ENCODE measurements around the gene C4BPB.

The C4BPB gene

GRCh38 chr1:207078578-207079132 lies 10.0 kb upstream of the C4BPB start:
- Histone ChIP-seq H3K4me3 (ENCODE audit: severe bottlenecking) (no peak overlapping the region), H3K9me3 (ENCODE audit: severe bottlenecking) (no peaks in the 10 kb centered on the region), H3K27ac (ENCODE audit: poor library complexity, severe bottlenecking) (no peak overlapping the region), H3K4me1 (ENCODE audit: insufficient read depth, poor library complexity, severe bottlenecking) (peaks cover 11% of the 10 kb centered on the region), H3K27me3 (ENCODE audit: insufficient read depth, poor library complexity, severe bottlenecking) (no peaks in the 10 kb centered on the region), H3K36me3 (ENCODE audit: low read depth) (peaks cover 8% of the 10 kb centered on the region; the same call in 1 of the 2 replicates)
- ATAC-seq (ENCODE audit: low read depth) = no peak
- no peak for TF ChIP-seq CTCF (IDR thresholded peaks at IDR 0.05; ENCODE audit: poor library complexity, severe bottlenecking)
- DNase-seq (ENCODE audit: low spot score) = no peak

GRCh38 chr1:207079706-207080241 lies 8.9 kb upstream of the C4BPB start:
- H3K27ac ChIP-seq (ENCODE audit: poor library complexity, severe bottlenecking) = no peak overlapping the region
- H3K4me3 ChIP-seq (ENCODE audit: severe bottlenecking) = no peak overlapping the region
- ATAC-seq (ENCODE audit: low read depth) (no peak), DNase-seq (ENCODE audit: low spot score) (no peak)
- H3K27me3 ChIP-seq (ENCODE audit: insufficient read depth, poor library complexity, severe bottlenecking) = no peaks in the 10 kb centered on the region
- peaks cover 8% of the 10 kb centered on the region; the same call in 1 of the 2 replicates for H3K36me3 ChIP-seq (ENCODE audit: low read depth)
- no peaks in the 10 kb centered on the region for H3K4me1 ChIP-seq (ENCODE audit: insufficient read depth, poor library complexity, severe bottlenecking)
- no peaks in the 10 kb centered on the region for H3K9me3 ChIP-seq (ENCODE audit: severe bottlenecking)
- TF ChIP-seq CTCF (IDR thresholded peaks at IDR 0.05; ENCODE audit: poor library complexity, severe bottlenecking) = no peak

- no peak for ATAC-seq (ENCODE audit: low read depth)
- no peak for TF ChIP-seq CTCF (IDR thresholded peaks at IDR 0.05; ENCODE audit: poor library complexity, severe bottlenecking)
- H3K27ac ChIP-seq (ENCODE audit: poor library complexity, severe bottlenecking) = no peak overlapping the region
- H3K4me3 ChIP-seq (ENCODE audit: severe bottlenecking) = no peak overlapping the region
- H3K36me3 ChIP-seq (ENCODE audit: low read depth) = no peaks in the 10 kb centered on the region
- H3K27me3 ChIP-seq (ENCODE audit: insufficient read depth, poor library complexity, severe bottlenecking) = no peaks in the 10 kb centered on the region
- no peaks in the 10 kb centered on the region for H3K4me1 ChIP-seq (ENCODE audit: insufficient read depth, poor library complexity, severe bottlenecking)
- no peaks in the 10 kb centered on the region for H3K9me3 ChIP-seq (ENCODE audit: severe bottlenecking)
- no peak for DNase-seq (ENCODE audit: low spot score)
These were observed 7.6 kb upstream of the C4BPB start for GRCh38 chr1:207081088-207081487.

- Histone ChIP-seq H3K4me3 (ENCODE audit: severe bottlenecking) (no peak overlapping the region), H3K4me1 (ENCODE audit: insufficient read depth, poor library complexity, severe bottlenecking) (no peaks in the 10 kb centered on the region), H3K9me3 (ENCODE audit: severe bottlenecking) (no peaks in the 10 kb centered on the region), H3K27ac (ENCODE audit: poor library complexity, severe bottlenecking) (no peak overlapping the region), H3K27me3 (ENCODE audit: insufficient read depth, poor library complexity, severe bottlenecking) (no peaks in the 10 kb centered on the region), H3K36me3 (ENCODE audit: low read depth) (no peaks in the 10 kb centered on the region)
- DNase-seq (ENCODE audit: low spot score) (no peak), ATAC-seq (ENCODE audit: low read depth) (no peak)
- TF ChIP-seq CTCF (IDR thresholded peaks at IDR 0.05; ENCODE audit: poor library complexity, severe bottlenecking) = no peak
These were observed 6.9 kb upstream of the C4BPB start for GRCh38 chr1:207081806-207082205.

- Histone ChIP-seq H3K4me1 (ENCODE audit: insufficient read depth, poor library complexity, severe bottlenecking) (peaks cover 3% of the 10 kb centered on the region), H3K4me3 (ENCODE audit: severe bottlenecking) (no peak overlapping the region), H3K36me3 (ENCODE audit: low read depth) (no peaks in the 10 kb centered on the region), H3K27ac (ENCODE audit: poor library complexity, severe bottlenecking) (no peak overlapping the region), H3K9me3 (ENCODE audit: severe bottlenecking) (no peaks in the 10 kb centered on the region), H3K27me3 (ENCODE audit: insufficient read depth, poor library complexity, severe bottlenecking) (no peaks in the 10 kb centered on the region)
- TF ChIP-seq CTCF (IDR thresholded peaks at IDR 0.05; ENCODE audit: poor library complexity, severe bottlenecking) = no peak
- DNase-seq (ENCODE audit: low spot score) (no peak), ATAC-seq (ENCODE audit: low read depth) (no peak; the same call in 2 of the 3 replicates)
These were observed 4.4 kb upstream of the C4BPB start for GRCh38 chr1:207084232-207084631.
